ENCODE data around the gene CMSS1. TPM values are rescaled to one million over a fixed set of nuclear protein-coding genes. Genes with fewer than 3 reads are reported as not detected.

The CMSS1 gene
- total RNA-seq, 1 experiment from 2014 or later, result 64.1 TPM

- TF ChIP-seq, protein P1, sequence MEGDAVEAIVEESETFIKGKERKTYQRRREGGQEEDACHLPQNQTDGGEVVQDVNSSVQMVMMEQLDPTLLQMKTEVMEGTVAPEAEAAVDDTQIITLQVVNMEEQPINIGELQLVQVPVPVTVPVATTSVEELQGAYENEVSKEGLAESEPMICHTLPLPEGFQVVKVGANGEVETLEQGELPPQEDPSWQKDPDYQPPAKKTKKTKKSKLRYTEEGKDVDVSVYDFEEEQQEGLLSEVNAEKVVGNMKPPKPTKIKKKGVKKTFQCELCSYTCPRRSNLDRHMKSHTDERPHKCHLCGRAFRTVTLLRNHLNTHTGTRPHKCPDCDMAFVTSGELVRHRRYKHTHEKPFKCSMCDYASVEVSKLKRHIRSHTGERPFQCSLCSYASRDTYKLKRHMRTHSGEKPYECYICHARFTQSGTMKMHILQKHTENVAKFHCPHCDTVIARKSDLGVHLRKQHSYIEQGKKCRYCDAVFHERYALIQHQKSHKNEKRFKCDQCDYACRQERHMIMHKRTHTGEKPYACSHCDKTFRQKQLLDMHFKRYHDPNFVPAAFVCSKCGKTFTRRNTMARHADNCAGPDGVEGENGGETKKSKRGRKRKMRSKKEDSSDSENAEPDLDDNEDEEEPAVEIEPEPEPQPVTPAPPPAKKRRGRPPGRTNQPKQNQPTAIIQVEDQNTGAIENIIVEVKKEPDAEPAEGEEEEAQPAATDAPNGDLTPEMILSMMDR (IDR thresholded peaks at IDR 0.05 in 2 of 3, conservative IDR thresholded peaks at IDR 0.05 in 1 of 3; ENCODE audit: borderline replicate concordance in 1 of 3, insufficient read depth in 1 of 3, low read depth in 2 of 3, low read length in 2 of 3), result no peak
- TF ChIP-seq RAD21 (IDR thresholded peaks at IDR 0.05; ENCODE audit: low read depth), result no peak
- no peak for TF ChIP-seq SIN3A (IDR thresholded peaks at IDR 0.05; ENCODE audit: low read depth)
- TF ChIP-seq CEBPB (IDR thresholded peaks at IDR 0.05; ENCODE audit: low read depth), result no peak
- TF ChIP-seq FOSL1 (IDR thresholded peaks at IDR 0.05; ENCODE audit: low read depth), result no peak
Observed at GRCh38 chr3:99823723-99824711, 6.4 kb downstream of the CMSS1 start (continued).

GRCh38 chr3:99825004-99825640 is 7.5 kb downstream of the CMSS1 start:
- intact Hi-C loops (cut with micrococcal nuclease), result no loop called here
- Histone ChIP-seq H3K36me3 (ENCODE audit: control insufficient read depth in 1 of 2, insufficient read depth in 2 of 2, low read length in 2 of 2) (no peaks in the 10 kb centered on the region), H3K4me3 (replicated peaks in 1 of 2; ENCODE audit: low read depth in 1 of 2, low read length in 2 of 2) (no peak overlapping the region), H3K4me1 (ENCODE audit: control insufficient read depth in 1 of 2, insufficient read depth in 2 of 2, low read length in 2 of 2) (peaks cover 13 to 16% of the 10 kb centered on the region in 2 experiments), H3K27ac (ENCODE audit: low read depth, low read length) (no peak overlapping the region), H3K9me2 (ENCODE audit: insufficient read depth) (no peaks in the 10 kb centered on the region), H3K4me2 (ENCODE audit: low read length) (peak overlapping the region; percentile 55), H3K27me3 (ENCODE audit: insufficient read depth, low read length) (no peaks in the 10 kb centered on the region), H2AFZ (ENCODE audit: low read depth, low read length, poor library complexity, severe bottlenecking) (no peak overlapping the region), H3K9me3 (ENCODE audit: control insufficient read depth in 1 of 2, insufficient read depth in 1 of 2, low read depth in 1 of 2, low read length in 2 of 2) (no peaks in the 10 kb centered on the region), H3K9ac (ENCODE audit: low read length) (no peak overlapping the region), H3K79me2 (ENCODE audit: insufficient read depth, low read length) (peaks cover 83% of the 10 kb centered on the region), H4K20me1 (ENCODE audit: insufficient read depth) (peaks cover 4% of the 10 kb centered on the region; the same call in 1 of the 2 replicates)
- TF ChIP-seq FOSL1 (IDR thresholded peaks at IDR 0.05; ENCODE audit: low read depth) (peak; percentile 53), JUND (IDR thresholded peaks at IDR 0.05) (peak; percentile 19; the same call in 1 of the 2 replicates)
- TF ChIP-seq, protein P2, sequence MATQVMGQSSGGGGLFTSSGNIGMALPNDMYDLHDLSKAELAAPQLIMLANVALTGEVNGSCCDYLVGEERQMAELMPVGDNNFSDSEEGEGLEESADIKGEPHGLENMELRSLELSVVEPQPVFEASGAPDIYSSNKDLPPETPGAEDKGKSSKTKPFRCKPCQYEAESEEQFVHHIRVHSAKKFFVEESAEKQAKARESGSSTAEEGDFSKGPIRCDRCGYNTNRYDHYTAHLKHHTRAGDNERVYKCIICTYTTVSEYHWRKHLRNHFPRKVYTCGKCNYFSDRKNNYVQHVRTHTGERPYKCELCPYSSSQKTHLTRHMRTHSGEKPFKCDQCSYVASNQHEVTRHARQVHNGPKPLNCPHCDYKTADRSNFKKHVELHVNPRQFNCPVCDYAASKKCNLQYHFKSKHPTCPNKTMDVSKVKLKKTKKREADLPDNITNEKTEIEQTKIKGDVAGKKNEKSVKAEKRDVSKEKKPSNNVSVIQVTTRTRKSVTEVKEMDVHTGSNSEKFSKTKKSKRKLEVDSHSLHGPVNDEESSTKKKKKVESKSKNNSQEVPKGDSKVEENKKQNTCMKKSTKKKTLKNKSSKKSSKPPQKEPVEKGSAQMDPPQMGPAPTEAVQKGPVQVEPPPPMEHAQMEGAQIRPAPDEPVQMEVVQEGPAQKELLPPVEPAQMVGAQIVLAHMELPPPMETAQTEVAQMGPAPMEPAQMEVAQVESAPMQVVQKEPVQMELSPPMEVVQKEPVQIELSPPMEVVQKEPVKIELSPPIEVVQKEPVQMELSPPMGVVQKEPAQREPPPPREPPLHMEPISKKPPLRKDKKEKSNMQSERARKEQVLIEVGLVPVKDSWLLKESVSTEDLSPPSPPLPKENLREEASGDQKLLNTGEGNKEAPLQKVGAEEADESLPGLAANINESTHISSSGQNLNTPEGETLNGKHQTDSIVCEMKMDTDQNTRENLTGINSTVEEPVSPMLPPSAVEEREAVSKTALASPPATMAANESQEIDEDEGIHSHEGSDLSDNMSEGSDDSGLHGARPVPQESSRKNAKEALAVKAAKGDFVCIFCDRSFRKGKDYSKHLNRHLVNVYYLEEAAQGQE (IDR thresholded peaks at IDR 0.05; ENCODE audit: low read depth), result no peak
- BruUV-seq (replicated peaks), result no TSS peak
- POLR2A ChIA-PET, result no interaction called here
- RAD21 ChIA-PET (ENCODE audit: low non-redundant PET in 1 of 2, low total read pairs in 2 of 2, uncharacterized antibody in 2 of 2, unreplicated experiment in 2 of 2), result no interaction called here
- no peak for ATAC-seq
- CTCF ChIA-PET, result no interaction called here
- DNase-seq (ENCODE audit: low read depth, low spot score), result no peak
